ENCODE measurements around the gene RELB.

RELB gene

DNA sequence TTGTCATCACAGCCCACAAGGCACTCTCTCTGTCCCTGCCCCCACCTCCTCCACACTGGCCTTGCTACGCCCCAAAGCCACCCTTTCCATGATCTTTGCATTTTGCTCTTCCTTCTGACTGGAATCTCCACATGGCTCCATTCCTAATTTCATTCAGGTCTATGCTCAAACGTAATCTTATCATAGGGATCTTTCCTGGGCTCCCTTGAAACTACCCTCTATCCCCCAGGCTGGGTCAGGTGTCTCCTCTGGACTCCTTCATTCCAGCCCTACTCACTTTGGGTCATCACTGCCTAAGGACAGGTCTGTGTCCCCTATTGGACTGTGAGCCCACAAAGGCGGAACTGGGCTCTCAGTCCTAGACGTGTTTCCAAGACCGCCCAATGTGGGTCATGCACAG lies 80.9 kb downstream of the RELB start:
- in situ Hi-C loops (cut with MboI; ENCODE audit: low sequenced_read_pairs, unreplicated experiment), result no loop called here
- DNase-seq (ENCODE audit: low spot score), result no peak
- no peak for TF ChIP-seq CTCF (IDR thresholded peaks at IDR 0.05; ENCODE audit: borderline replicate concordance, control extremely low read depth, extremely low read depth, insufficient read depth, missing control alignments)

DNA sequence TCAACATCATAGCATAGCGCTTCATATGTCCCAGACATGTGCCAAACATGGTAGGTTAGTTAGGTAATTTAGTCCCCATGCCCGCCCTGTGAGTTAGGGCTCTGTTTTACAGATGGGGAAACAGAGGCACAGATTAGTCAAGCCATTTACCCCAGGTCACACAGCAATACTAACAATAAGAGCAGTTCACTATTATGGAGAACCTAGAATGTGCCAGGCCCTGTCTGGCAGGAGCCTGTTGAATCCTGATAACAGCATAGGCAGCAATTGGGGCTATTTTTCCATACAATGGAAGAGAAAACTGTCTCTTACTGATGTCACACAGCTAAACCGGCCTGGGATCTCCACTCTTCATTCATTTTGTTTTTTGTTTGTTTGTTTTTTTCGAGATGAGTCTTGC lies 85.2 kb downstream of the RELB start:
- TF ChIP-seq CTCF (IDR thresholded peaks at IDR 0.05; ENCODE audit: borderline replicate concordance, control extremely low read depth, extremely low read depth, insufficient read depth, missing control alignments), result no peak
- DNase-seq (ENCODE audit: low spot score), result no peak
- in situ Hi-C loops (cut with MboI; ENCODE audit: low sequenced_read_pairs, unreplicated experiment), result no loop called here

DNA sequence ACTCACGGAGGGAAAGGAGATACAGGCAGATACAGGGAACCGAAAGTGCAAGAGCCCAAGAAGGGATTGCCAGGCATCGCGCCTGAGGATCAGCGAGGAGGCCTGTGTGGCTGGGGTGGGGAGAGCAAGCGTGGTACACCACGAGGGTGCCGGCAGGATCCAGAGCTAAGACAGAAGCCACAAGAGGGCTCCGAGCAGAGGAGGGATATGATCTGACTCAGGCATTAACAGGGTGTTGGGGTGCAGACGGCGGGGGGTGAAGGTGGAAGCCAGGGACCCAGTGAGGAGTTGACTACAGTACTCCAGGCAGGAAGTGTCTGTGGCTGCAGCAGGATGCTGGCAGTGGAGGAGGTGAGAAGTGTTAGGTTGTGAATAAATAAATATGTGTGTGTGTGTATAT lies 86.3 kb downstream of the RELB start:
- in situ Hi-C loops (cut with MboI; ENCODE audit: low sequenced_read_pairs, unreplicated experiment), result no loop called here
- no peak for DNase-seq (ENCODE audit: low spot score)
- no peak for TF ChIP-seq CTCF (IDR thresholded peaks at IDR 0.05; ENCODE audit: borderline replicate concordance, control extremely low read depth, extremely low read depth, insufficient read depth, missing control alignments)
